B cell (primary cell): ENCODE data around the gene REEP6.

ENCODE experiments used
- EZH2 ChIP-seq: IDR thresholded peaks from 2 replicates; pipeline ENCODE4 v1.6.1; 2012; ENCODE audit warnings: borderline replicate concordance, low read depth, mild to moderate bottlenecking, moderate library complexity, low read length; ENCODE audit not compliant: insufficient read depth, poor library complexity, severe bottlenecking
- TF ChIP-seq, protein P1 (sequence below): fragments of 200-600 bp; IDR thresholded peaks from one replicate; pipeline ENCODE4 v1.8.0; 2022; ENCODE audit warnings: antibody characterized with exemption, mild to moderate bottlenecking

DNA sequence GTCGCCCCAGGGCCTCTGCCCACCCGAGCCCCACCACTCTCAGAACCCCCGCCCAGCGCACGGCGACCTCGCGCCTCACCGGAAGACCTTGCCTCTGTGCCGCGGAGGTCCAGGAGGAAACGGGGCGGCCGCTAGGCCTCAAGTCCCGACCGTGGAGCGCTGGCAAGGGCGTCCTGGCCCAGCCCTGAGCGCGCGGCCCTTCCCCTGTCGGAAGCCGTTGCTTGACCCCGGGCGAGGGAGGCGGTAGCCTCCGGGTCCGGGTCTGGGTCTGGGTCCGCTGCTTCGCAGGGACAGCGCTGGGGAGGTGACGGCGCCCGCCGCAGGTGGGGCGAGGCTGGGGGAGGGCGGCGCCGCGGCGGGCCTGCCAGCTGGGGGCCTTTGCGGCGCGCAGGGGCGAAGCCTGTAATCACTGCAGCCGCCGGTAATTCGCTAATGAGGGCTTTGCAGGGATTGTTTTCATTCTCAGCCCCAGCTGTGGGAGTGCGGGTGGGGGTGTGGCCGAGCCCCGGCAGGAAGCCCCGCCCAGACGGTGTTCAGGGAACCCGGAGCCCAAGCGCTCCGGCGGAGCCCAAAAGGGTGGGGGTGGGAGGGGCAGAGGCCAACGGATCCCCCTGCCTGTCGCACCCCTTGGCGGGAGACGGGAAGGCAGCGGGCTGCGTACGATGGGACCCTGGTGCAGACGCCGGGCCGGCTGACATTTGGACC is 20.5 kb upstream of the REEP6 start:
- TF ChIP-seq, protein P1, sequence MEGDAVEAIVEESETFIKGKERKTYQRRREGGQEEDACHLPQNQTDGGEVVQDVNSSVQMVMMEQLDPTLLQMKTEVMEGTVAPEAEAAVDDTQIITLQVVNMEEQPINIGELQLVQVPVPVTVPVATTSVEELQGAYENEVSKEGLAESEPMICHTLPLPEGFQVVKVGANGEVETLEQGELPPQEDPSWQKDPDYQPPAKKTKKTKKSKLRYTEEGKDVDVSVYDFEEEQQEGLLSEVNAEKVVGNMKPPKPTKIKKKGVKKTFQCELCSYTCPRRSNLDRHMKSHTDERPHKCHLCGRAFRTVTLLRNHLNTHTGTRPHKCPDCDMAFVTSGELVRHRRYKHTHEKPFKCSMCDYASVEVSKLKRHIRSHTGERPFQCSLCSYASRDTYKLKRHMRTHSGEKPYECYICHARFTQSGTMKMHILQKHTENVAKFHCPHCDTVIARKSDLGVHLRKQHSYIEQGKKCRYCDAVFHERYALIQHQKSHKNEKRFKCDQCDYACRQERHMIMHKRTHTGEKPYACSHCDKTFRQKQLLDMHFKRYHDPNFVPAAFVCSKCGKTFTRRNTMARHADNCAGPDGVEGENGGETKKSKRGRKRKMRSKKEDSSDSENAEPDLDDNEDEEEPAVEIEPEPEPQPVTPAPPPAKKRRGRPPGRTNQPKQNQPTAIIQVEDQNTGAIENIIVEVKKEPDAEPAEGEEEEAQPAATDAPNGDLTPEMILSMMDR = no peak
- peak; percentile 1 for TF ChIP-seq EZH2
